Measurements from ENCODE around the gene SMYD5.

The SMYD5 gene

DNA sequence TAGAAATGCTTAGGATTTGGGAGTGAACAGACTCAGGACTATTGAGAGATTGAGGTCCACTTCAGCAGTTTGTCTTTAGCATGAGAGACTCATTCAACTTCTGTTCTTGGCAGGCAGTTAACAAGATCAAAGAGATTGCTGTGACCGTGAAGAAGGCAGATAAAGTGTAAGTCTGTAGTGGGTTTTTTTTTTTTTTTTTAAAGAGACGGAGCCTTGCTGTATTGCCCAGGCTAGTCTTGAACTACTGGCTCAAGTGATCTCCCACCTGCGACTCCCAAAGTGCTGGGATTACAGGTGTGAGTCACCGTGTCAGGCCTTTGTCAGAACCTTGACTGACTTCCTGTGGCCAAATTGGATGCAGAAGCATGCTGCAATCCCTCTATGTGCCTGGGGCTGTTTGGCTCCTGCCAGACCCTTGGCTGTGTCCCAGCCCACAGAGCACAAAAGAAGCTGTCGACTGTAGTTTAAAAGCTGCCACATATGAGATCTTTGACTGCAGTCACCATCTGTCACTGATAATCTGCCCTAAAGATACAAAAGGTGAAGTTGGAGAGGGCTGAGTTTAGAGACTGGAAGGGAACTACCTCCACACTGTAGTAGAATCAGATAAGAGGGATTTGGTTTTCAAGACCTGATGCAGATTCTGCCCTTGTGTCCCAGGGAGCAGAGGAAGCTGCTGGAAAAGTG, 30.0 kb downstream of the SMYD5 start:
- no peak for DNase-seq

DNA sequence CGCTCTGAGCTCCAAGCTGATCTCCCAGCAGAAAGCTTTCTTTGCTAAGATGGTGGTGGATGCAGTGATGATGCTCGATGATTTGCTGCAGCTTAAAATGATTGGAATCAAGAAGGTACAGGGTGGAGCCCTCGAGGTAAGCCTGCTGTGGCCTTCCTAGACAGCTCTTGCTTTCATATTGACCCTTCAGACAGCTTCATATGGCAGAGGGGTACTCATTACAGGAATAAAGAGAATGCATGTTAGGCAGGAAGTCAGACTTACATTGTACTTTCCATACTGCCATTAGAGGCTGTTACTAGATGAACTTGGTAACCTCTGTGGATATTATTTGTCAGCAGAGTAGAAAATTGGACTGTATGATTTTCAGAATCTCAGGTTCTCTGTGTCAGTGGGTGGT, 30.5 kb downstream of the SMYD5 start:
- DNase-seq = no peak

- DNase-seq = no peak
These were observed 32.8 kb downstream of the SMYD5 start for GRCh38 chr2:73246850-73247249.

DNA sequence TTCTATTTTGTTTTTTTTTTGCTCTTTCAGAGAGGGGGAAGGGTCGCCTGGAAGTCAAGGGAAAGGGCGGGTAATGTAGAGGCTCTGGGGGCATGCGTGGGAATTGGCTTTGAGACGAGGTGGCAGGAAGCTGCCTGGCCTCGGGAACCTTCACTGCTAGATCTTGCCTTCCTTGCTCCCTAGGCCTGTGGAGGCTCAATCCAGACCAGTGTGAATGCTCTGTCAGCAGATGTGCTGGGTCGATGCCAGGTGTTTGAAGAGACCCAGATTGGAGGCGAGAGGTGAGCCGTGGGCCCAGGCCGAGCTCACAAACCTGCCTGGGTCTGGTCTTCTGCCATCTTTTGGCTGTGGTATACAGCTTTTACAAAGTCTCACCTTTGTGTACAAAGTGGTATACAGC, 35.6 kb downstream of the SMYD5 start:
- no peak for DNase-seq

DNA sequence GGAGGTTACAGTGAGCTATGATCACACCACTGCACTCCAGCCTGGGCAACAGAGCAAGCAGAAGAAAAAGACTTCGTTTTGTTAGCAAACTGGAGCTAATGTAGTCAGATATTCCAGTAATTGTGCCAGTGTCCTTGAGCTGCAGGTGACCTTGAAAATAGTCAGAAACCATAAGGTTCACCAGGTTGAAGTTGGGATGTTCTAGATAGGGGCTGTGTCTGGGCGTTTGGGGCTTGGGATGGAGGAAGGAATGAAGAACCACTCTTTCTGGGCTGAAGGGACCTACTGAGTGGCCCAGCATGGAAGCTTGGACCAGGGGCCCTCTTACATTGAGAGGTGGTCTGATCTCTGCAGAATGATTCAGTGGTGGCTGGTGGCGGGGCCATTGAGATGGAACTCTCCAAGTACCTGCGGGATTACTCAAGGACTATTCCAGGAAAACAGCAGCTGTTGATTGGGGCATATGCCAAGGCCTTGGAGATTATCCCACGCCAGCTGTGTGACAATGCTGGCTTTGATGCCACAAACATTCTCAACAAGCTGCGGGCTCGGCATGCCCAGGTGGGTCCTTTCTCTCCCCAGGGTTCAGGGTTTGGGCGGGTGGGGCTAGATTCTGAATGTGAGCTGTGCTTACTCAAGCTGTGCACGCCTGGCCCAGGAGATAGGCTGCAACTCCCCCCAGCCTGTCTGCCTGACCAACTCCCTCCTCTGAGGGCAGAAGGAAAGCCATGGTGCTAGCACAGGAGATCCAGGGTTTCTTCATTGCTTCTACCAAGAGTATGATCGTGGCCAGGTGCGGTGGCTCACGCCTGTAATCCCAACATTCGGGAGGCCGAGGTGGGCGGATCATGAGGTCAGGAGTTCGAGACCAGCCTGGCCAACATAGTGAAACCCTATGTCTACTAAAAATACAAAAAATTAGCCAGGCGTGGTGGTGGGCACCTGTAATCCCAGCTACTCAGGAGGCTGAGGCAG, 37.1 kb downstream of the SMYD5 start:
- no peak for DNase-seq

GRCh38 chr2:73252238-73253027, 38.4 kb downstream of the SMYD5 start:
- no peak for DNase-seq

- DNase-seq = no peak
These were observed 39.4 kb downstream of the SMYD5 start for GRCh38 chr2:73253400-73253799.

- no peak for DNase-seq
These were observed 39.9 kb downstream of the SMYD5 start for GRCh38 chr2:73253901-73254300.

- no peak for DNase-seq
These were observed 40.4 kb downstream of the SMYD5 start for GRCh38 chr2:73254343-73255006.

GRCh38 chr2:73255007-73255644, 41.1 kb downstream of the SMYD5 start:
- no peak for DNase-seq

DNA sequence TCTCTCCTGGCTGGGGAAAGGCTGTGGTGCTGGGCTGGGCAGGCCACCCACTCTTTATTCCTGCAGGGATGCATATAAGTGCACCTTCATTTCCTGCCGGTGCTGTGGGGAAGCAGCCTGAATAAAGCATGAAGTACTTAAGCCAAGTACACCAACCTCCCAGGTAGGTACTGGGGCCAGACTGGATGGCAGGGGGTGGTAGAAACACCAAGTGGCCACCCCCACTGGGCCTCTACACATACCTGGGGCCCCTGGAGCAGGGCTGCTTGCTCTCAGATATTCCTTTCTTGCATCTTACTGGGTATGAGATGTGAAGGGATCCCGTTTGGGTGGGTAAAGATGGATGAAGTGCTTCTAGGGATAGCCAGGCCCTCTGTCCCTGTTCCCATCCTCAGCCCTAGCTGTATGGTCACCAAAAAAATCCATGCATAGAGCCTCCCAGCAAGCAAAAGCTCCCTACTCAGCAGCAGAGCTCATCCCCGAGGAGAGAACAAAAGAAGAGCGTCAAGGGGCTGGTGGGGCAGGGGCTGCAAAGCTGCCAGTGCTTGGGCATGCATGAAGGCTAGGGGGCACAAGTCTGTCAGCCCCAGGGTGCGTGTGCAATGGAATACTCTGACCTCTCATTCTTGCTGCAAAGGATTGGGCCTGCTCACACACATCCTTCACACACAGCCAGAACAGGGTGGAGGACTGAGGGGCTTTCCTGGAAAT, 42.0 kb downstream of the SMYD5 start:
- no peak for DNase-seq

GRCh38 chr2:73256618-73256922, 42.5 kb downstream of the SMYD5 start:
- no peak for DNase-seq

DNA sequence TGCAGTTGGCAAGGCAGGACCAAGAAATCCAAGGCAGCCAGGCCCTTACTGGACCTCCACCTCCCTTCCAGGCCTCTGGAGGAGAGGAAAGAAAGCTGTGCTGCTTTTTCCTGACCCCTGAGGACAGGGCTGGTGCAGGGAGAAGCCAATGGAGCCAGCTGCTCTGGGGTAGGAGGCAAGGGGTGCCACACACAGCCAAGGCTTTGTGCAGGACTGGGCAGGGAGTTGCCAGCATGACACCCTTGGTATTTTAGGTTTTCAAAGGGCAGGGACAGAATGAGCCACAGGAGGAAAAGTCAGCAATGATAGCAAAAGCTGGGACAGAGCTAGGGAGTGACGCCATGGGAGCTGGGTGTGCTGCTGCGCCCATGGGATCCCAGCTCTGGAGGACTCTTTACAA, 43.0 kb downstream of the SMYD5 start:
- no peak for DNase-seq

- DNase-seq = no peak
These were observed 43.5 kb downstream of the SMYD5 start for GRCh38 chr2:73257425-73258125.

- DNase-seq = no peak
These were observed 44.3 kb downstream of the SMYD5 start for GRCh38 chr2:73258186-73258912.

GRCh38 chr2:73258913-73259215, 44.8 kb downstream of the SMYD5 start:
- DNase-seq = no peak

DNA sequence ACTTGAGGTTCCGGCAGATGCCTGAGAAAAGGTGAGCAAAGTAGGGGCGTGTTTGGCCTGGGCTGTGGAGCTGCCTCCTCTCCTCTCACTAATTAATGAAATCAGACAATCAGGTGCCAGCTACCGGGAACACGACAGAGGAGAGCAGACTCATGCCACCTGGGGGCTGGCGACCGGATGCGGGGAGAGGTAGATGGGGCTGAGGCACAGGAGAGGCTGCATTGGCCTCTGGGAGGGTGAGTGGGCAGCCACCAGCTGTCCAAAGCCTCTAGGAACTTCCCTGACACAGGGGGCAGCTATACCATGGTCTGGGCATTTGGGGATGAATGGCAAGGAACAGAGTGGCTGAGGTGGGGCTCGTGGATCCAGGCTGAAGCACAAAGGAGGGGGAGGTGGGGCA, 45.2 kb downstream of the SMYD5 start:
- no peak for DNase-seq

DNA sequence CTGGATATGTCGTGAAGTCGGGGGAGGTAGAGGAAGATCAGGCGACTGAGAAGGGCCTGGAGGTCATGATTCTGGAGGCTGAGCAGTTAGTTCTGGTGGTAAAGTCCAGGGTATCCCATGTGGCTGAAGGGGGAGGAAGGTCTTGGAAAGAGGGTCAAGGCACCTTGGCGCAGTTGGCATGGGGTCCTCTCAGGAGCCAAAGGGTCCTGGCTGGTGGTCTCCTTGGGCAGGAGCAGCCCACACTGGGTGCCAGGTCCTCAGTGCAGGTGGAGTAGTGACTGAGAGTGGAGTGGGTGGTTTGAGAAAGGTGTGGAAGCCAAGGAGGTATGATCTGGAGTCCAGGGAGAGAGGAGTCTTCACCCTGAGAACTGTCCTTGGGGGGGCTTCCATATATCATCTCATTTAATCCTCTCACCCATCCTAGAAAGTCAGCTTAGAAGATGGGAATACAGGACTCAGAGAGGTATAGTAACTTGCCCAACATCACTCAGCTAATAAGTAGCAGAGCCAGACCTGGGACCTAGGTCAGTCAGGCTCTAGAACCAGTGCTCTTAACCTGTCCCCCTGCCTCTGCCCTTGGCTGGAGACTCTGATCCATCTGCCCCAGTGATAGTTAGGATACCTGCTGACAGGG, 45.8 kb downstream of the SMYD5 start:
- no peak for DNase-seq

- DNase-seq = no peak
These were observed 46.4 kb downstream of the SMYD5 start for GRCh38 chr2:73260338-73260984.

All from NCI-H510A treated with DMSO at 0.1 percent for 48 hours (cell line).